DMS153 (cell line): ENCODE data around the gene GLTP.

Experiments
- DNase-seq: peaks from one replicate; lab custom pipeline; 2025; lab: John Stamatoyannopoulos, UW

GLTP gene

DNA sequence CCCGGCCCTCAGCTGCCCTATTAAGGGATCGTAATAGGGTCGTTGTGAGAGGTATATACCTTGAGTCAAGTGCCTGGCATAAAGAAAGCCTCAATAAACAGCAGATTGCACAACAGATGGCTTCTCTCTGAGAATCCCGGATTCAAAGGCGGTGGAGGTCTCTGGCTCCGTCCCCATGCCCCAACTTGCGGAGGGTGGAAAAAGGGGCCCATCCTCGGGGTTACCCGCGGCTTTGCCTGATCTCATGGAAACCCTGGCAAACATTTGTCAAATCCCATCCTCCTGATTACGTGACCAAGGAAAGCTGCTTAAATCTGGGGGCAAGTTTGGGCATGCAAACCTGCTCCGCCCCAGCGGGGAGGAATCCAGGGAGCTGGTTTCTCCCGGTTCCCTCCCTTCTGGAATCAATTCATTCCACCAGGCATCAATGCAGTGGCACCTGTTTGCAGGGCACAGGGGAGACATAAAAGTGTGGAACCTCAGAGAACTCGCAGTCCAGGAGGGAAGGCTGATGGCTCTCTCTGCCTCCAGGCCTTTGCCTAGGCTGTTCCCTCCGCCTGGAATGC is 59.4 kb downstream of the GLTP start:
- peak; percentile 79 for DNase-seq

DNA sequence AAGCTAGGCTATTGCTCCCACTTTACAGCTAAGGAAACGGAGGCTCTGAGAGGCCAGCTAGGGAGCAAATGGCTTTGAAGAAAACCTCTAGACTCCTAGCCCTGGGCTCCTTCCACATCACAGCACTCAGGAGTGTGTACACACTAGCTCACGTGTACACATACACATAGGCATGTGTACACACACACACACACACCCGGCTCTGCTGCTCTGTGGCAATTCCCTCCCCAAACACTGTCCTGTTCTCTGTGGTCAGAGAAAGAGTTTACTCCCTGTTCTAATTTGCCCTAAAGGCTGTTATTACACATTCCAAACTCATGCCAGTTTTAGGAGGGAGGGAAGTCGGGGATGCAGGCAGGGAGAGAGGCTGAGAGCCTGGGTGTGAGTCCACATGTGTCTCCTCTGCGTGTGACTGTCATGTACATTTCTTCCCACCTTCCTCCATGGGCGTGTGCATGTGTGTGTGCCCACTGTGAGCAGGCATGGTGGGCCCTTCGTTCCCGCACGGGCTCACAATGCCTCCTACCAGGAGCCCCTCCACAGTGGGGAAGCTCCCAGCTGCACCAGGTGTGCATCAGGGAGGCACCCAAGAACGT is 61.3 kb downstream of the GLTP start:
- no peak for DNase-seq

DNA sequence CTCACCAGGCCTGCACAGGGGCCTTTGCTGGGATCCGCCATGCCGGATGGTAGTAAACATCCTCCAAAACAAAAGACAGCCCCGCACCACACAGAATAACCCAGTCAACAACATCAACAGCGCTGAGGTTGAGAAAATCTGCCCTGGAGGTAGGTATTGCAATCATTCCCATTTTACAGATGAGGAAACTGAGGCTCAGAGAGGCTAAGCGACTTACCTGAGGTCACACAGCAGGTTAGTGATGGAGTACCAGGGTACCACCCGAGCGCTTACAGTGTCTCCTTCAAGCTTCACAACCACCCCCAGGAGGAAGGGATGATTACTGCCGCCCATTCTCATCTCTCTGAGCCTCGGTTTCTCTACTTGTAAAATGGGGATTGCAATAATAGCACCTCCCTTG is 62.1 kb downstream of the GLTP start:
- DNase-seq = no peak

DNA sequence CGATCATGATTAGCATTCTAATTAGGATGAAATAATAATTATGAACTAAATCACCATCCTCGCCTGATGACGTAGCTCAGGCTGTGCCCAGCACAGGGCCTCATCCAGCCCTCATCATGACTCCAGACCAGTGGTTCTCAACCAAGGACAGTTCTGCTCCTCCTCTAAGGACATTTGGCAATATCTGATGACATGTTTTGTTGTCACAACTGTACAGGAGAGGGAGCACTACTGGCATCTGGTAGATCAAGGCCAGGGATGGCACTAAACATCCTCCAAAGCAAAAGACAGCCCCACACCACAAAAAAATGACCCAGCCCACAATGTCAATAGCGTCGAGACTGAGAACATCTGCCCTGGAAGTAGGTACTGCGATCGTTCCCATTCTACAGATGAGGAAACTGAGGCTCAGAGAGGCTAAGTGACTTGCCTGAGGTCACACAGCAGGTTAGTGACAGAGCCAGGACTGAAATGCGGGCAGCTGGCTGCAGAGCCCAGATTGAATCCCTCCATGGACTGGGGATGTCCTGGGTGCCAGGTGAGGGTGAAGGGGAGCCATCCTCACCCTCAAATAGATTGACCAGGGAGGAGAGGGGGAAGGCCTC is 62.6 kb downstream of the GLTP start:
- DNase-seq = no peak

DNA sequence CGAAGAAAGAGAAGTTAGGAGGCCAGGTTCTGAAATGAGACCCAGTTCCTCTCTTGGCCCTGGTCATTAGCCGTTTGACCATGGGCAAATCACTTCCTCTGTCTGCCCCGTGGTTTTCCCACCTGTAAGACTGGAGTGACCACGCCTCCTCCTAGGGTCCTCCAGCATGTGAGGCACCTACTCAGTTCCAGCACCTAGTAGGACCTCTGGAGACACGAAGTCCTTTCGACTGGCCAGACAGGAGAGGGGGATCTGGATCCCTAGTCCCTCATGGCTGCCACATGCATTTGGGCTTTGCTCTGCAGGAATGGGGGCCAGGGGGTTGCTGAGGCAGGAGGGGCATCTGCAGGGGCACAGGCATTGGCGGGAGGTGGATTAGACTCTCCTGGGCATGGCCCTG is 63.5 kb downstream of the GLTP start:
- no peak for DNase-seq

DNA sequence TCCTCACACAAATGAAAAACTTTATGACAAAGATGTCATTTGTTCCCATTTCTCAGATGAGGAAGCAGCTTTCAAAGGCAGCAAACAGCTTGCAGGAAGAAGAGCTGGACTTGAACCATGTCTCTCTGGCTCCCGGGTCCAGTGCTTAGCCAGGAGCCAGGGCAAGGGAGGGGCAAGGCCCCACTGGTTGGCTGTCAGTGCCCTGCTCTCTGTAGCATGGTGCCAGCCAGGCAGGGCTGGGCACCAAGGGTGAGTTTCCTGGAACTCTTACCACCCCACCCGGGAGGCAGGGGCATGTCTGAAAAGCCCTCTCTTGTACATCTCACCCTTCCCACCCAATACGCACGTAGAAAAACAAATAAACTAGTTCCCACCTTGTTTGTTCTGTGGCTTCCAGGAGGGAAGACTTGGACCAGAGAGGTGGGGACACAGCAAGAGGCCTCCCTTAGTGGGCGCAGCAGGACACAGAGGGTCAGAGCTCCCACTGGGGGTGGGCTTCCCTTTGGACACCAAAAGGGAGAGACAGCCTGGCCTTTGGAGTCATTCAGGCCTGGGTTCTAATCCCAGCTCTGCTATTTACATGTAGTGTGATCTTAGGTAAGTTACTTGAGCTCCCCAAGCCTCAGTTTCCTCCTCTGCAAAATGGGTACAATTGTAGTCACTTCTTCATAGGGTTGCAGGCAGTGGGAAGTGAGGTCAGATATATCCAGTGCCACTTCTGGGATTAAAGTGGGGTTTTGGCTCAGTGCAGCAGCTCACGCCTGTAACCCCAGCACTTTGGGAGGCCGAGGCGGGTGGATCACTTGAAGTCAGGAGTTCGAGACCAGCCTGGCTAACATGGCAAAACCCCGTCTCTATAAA is 64.4 kb downstream of the GLTP start:
- DNase-seq = no peak

DNA sequence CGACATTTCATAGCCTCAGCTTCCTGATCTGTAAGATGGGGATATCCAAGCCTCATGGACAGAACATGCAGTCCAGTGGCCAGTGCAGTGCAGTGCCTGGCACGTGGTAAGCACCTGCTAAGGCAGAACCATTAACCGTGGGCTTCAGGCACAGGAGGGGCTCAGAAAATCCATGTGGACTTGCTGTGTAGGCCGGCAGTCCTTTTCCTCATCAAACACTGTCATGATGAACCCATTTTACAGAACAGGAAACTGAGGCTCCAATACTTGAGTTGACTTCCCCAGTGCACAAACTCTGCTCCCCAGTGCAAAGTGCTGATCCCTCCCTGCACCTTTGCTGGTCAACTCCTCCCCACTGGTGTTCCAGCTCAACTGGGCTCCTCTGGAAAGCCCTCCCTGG is 65.1 kb downstream of the GLTP start:
- DNase-seq = no peak

DNA sequence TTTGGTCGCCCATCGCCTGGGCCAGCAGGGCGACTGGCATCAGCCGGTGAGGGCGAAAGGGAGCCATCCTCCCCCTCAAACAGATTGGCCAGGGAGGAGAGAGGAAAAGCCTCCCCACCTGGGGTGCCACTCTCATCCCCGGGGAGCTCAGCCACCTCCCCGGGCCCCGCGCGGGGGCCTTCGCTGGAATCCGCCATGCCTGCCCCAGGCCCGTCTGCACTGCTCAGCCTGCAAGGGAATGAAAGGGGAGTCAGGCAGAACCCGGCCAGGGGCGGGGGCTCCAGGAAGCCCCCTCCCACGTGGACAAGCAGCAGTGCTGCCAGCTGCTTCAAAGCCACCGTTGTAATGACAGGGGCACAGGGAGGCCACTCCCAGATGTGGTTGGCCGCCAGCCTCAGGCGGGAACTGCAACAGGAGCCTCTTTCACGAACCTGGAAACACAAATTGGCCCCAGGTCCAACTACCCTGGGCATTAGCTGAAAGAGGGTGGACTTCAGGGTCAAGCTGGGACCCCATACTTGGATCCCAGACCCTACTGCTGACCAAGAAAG is 65.7 kb downstream of the GLTP start:
- no peak for DNase-seq

DNA sequence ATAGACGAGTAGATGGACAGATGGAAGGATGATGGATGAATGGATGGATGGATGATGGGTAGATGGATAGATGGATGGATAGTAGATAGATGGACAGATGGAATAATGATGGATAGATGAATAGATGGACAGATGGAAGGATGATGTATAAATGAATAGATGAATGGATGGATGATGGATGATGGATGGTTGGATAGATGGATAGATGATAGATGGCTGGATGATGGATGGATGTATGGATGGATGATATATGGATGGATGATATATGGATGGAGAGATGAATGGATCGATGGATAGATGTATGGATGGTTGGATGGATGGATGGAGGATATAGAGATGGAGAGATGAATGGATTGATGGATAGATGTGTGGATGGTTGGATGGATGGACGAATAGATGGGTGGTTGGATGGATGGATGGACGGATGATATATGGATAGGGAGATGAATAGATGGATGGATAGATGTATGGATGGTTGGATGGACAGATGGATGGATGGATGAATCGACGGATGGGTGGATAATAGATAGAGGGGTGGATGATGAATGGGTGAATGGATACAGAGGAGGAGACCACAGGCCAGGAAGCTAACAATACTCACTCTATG is 66.4 kb downstream of the GLTP start:
- DNase-seq = no peak

DNA sequence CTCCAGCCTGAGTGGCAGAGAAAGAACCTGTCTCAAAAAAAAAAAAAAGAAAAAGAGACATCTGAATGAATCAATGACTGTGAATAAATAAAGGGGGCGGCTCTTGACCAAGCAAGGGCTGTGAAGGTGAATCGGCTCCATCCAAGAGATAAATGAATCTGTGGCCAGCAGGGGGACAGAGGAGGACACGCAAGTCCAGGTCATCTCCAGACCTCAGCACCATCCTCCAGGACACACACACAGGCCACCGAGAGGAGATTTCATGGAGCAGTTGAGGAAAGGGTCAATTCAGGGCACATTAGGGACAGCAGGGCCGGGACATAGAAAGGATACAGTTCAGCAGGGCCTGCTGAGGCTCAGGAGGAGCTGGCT is 68.7 kb downstream of the GLTP start:
- DNase-seq = no peak

DNA sequence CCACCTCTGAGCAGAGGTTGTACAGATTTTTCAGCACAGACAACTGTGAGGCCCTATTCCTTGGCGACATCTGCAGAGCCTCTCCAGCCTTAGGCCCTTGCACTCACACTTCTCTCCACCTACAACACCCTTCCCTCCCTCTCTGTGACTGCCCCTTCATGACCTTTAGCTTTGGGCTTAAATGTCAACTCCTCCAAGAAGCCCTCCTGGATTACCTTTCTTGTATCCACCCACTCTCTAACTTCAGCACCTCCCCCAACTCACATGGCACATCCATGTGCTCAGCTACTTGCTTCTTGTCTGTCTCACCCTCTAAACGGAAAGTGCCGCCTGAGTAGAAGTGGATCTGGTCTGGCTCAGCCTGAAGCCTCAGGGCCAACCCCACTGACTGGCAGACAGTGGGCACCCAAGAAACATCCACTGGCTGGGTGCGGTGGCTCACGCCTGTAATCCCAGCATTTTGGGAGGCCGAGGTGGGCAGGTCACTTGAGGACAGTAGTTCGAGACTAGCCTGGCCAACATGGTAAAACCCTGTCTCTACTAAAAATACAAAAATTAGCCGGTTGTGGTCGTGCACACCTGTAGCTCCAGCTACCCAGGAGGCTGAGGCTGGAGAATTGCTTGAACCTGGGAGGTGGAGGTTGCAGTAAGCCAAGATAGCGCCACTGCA is 69.3 kb downstream of the GLTP start:
- DNase-seq = no peak

DNA sequence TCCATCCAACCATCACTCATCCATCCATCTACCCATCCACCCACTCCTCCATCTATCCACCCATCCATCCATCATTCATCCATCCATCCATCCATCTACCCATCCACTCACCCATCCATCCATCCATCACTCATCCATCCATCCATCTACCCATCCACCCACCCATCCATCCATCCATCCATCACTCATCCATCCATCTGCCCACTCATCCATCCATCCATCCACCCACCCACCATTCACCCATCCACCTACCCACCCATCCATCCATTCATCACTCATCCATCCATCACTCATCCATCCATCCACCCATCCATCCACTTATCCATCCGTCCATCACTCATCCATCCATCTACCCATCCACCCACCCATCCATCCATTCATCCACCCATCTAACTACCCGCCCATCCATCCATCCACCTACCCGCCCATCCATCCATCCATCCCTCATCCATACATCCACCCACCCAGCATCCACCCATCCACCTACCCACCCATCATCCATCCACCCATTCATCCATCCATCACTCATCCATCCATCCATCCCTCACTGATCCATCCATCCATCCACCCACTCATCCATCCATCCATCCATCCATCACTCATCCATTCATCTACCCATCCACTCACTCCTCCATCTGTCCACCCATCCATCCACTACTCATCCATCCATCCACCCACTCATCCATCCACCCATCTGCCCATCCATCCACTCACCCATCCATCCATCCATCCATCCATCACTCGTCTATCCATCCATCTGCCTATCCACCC is 71.3 kb downstream of the GLTP start:
- DNase-seq = no peak

DNA sequence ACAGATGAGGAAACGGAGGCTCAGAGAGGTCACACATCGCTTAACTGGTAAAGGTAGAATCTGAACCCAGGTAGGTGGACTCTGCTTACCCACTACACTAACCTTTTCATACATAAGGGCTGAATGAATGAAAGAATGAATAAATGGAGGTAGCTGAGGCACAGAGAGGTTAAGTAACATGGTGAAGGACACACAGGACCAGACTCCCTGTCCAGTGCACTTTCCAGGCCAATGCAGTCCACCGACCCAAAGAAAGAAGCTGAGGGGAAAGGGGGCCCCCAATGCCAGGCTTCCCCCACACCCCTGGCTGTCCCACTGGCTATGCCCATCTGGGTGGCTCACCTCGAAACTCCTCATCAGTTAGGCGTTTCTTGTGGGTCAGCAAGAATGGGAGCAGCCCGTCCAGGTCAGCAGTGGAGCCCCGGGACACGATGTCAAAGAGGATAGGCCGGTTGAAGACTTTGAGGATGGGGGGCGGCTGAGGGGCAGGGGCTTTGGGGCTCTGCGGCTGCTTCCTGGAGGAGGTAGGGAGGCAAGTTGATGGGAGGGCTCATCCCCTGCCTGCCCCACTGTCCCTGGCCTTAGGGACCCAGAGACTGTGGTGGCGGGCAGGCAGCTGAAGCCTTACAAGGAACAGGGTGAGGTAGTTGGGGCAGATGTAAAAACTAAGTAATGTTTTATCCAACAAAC is 72.2 kb downstream of the GLTP start:
- DNase-seq = no peak

DNA sequence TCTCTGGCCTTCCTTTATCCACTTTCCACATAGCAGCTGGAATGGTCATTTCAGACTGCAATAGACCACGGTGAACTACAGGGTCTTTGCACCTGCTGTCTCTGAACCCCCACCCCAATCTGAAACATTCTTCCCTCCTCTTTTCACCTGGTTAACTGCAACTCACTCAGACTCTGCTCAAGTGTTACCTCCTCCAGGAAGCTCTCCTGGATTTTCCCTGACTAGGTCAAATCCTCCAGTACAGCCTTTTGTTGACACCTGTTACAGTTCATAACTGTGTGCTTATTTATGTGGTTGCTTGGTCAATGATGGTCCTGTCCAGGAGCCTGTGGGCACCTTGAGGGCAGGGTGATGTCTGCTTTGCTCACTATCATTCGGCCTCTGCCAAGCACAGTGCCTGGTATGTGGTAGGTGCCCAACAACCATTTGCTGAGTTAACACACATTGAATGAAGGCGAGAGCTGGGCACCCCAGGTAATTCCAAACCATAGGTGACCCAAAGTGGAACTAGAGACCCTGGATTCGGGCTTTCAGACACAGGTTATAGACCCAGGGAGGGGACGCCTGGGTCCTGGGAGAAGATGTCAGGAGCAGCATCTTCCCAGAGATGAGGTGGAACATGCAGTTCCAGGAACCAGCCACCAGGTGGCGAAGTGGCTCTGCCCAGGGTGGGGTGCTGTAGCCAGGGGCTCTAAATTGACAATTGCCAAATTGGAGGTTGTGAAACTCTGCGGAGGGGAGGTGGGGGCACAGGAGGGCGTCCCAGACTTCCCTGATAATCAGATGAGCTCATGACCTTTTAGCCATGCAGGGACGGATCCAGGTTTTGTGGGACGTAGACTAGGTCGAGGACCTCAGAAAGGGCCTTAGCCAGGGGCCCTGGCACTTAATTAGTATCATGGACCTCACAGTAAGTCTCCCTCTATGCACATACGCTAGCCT is 75.2 kb downstream of the GLTP start:
- DNase-seq = no peak

DNA sequence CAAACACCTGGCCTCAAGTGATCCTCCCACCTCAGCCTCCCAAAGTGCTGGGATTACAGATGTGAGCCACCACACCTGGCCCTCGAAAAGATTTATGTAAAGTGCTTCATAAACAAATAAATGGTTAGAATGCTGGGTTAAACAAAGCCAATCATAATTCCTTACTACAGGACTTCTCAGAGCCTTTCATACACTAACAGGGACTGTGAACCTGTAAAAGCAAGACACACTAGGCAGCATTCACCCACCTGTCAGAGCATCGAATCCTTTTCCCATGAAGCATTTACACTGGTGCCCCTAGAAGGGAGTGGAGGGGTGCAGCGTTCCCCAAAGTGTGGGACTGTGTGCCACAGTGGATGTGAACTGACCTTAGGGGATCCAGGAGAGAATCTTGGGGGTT is 76.7 kb downstream of the GLTP start:
- no peak for DNase-seq

DNA sequence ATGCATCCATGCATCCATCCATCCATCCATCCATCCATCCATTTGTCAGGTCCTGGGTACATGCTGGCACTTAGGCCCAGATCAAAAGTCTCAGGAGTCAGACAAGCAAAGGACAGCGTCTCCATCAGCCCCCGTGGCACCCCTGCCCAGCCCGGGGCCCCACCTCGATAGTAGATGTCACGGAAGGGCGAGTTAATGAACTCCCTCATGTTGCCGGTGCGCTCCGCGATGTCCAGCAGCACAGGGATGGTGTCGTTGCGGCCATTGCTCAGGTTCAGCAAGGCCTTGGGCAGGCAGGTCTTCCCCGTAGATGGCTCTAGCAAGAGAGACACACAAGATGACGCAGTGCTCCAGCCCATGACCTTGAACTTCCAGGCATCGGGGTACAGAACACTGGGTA is 77.5 kb downstream of the GLTP start:
- no peak for DNase-seq
